Right lobe of liver (tissue), 6 donors: ENCODE data around the gene UGT8. TPM values are rescaled to one million over a fixed set of nuclear protein-coding genes. Genes with fewer than 3 reads are reported as not detected.

Source experiments
- ATAC-seq, 4 donors: fragments of 200-7000 bp; cut with Tn5 transposase; one replicate each; pipeline ENCODE4 v1.9.1; 2020; ENCODE audit warnings: mild to moderate bottlenecking in 4 of 4, moderate library complexity in 4 of 4
- DNase-seq, 3 donors: peaks; one replicate each; pipeline ENCODE4 v3.0.0-alpha.2; 2020
- H3K27ac ChIP-seq, 3 donors: fragments of 200-600 bp; one replicate each; pipeline ENCODE4 v1.8.0; 2022
- H3K27me3 ChIP-seq, 2 donors: fragments of 200-600 bp; one replicate each; pipeline ENCODE4 v1.8.0; 2022
- H3K36me3 ChIP-seq, 4 donors: fragments of 200-600 bp; sonication (generic) in 1 of 4; one replicate each; pipeline versions ENCODE4 v1.5.1 to v1.8.0; 2017 to 2022; ENCODE audit warnings: control low read depth in 1 of 4
- H3K4me1 ChIP-seq, 4 donors: fragments of 200-600 bp; sonication (generic) in 1 of 4; one replicate each; pipeline versions ENCODE4 v1.5.1 to v1.8.0; 2017 to 2022; ENCODE audit warnings: control low read depth in 1 of 4
- H3K4me3 ChIP-seq, 3 donors: fragments of 200-600 bp; one replicate each; pipeline ENCODE4 v1.8.0; 2022
- H3K9me3 ChIP-seq, 4 donors: fragments of 200-600 bp; sonication (generic) in 1 of 4; one replicate each; pipeline versions ENCODE4 v1.5.1 to v1.8.0; 2017 to 2022; ENCODE audit warnings: control low read depth in 1 of 4
- CTCF ChIP-seq, 4 donors: fragments of 200-600 bp in 3 of 4; fragments of 450-650 bp in 1 of 4; IDR thresholded peaks; one replicate each; pipeline versions ENCODE4 v1.5.1 to v1.8.0; 2016 to 2022; ENCODE audit warnings: antibody characterized with exemption in 4 of 4, mild to moderate bottlenecking in 2 of 4
- POLR2A ChIP-seq: fragments of 450-650 bp; IDR thresholded peaks from one replicate; pipeline ENCODE4 v1.6.1; 2017; ENCODE audit warnings: antibody characterized with exemption, mild to moderate bottlenecking
- WGBS: methylation state at CpG from one replicate; pipeline ENCODE4 v1.1.6; 2018; ENCODE audit warnings: low coverage, low lambda C conversion rate; ENCODE audit not compliant: insufficient coverage; ENCODE audit errors: missing lambda C conversion rate; 5-methylcytosine and 5-hydroxymethylcytosine counted together
- intact Hi-C, 2 donors: fragments of 100-400 bp; cut with DNase I; formaldehyde crosslinking; loops; one replicate each; pipeline versions ENCODE4 v1.11.2 to v1.14.1; 2022
- total RNA-seq, 6 experiments: library from RNA; depleted of rRNA in 2 of 6; stranded (reverse); fragments of >200 nt in 2 of 6; fragmentation: NEBNext Ultra II Directional in 3 of 6; extraction: Animal tissue kit (Norgen Biotek cat#: 25700) in 3 of 6; gene quantifications; one replicate each; pipeline versions ENCODE4 v1.1.0 to v1.2.4, GENCODE V29; 2016 to 2023
- donor health status: DM: no; HTN: yes; CAD: no.
- donor health status: DM: no; HTN: no; CAD: no.
- donor health status: DM: no; HTN: no; CAD: no.
- donor health status: DM: no; HTN: yes; CAD: no.
- donor health status: DM: no; HTN: yes; CAD: no.

Gene UGT8
- total RNA-seq, 6 experiments from 2014 or later: 1.0 TPM; not detected in 5

DNA sequence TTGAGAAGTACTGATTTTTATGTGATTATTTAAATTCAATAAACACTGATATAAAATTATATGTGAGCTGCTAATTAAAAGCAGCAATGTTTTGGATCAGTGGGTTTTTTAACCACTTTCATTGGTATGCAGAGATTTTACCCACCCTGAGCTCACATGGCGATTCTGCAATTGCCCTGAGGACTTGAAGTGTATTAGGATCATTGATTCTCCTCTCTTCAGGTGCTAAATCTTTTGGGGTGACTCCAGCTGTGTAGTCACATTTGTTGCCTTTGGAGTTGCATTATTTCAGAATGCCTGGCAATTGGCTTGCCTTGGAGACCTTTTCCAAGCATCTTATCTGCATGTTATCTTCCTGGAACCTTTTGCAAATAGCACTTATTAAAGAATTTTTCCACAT is 51.3 kb downstream of the UGT8 start:
- H3K9me3 ChIP-seq: no peaks in the 10 kb centered on the region
- DNase-seq (no peak), ATAC-seq (no peak)
- 38% methylated on average over 1 of the region's 1 CpG for WGBS
- H3K4me1 ChIP-seq: no peaks in the 10 kb centered on the region
- H3K36me3 ChIP-seq: no peaks in the 10 kb centered on the region
- no peak for TF ChIP-seq CTCF (IDR thresholded peaks at IDR 0.05)
- no peak for TF ChIP-seq POLR2A
- H3K27ac ChIP-seq: no peak overlapping the region
- no peaks in the 10 kb centered on the region for H3K27me3 ChIP-seq
- intact Hi-C loops: no loop called here
- H3K4me3 ChIP-seq: no peak overlapping the region

GRCh38 chr4:114653675-114654074 is 55.1 kb downstream of the UGT8 start:
- no peaks in the 10 kb centered on the region for H3K9me3 ChIP-seq
- ATAC-seq: no peak

DNA sequence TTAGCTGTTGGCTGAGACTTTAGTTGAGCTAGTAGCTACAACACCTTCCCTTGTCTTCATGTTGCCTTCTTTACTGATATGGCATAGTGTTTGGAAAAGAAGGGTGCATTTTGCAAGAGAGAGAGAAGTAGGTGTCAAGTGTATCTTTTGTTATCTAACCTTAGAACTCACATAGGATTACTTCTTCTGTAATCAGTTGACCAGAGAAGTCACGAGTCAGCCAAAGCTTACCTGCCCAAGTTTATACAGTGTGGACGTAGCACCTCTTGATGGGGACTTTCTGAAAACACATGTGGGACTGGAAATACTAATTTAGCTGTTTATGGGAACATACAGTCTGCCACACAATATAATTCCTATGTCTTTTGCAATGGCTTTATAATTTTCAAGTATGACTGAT is 56.0 kb downstream of the UGT8 start:
- no peak for TF ChIP-seq POLR2A
- TF ChIP-seq CTCF (IDR thresholded peaks at IDR 0.05): no peak
- Histone ChIP-seq H3K4me3 (no peak overlapping the region), H3K36me3 (no peaks in the 10 kb centered on the region), H3K27ac (no peak overlapping the region), H3K9me3 (no peaks in the 10 kb centered on the region), H3K27me3 (no peaks in the 10 kb centered on the region), H3K4me1 (no peaks in the 10 kb centered on the region)
- WGBS: 22% methylated on average over 1 of the region's 2 CpGs
- ATAC-seq: no peak
- intact Hi-C loops: no loop called here
- no peak for DNase-seq

More at GRCh38 chr4:114653675-114654074, 55.1 kb downstream of the UGT8 start:
- no peaks in the 10 kb centered on the region for H3K27me3 ChIP-seq
- intact Hi-C loops: no loop called here
- no peak overlapping the region for H3K27ac ChIP-seq
- H3K36me3 ChIP-seq: no peaks in the 10 kb centered on the region
- H3K4me1 ChIP-seq: no peaks in the 10 kb centered on the region
- no peak for DNase-seq
- WGBS: 85% methylated on average over 1 of the region's 1 CpG
- no peak overlapping the region for H3K4me3 ChIP-seq
- no peak for TF ChIP-seq CTCF (IDR thresholded peaks at IDR 0.05)
- no peak for TF ChIP-seq POLR2A

- Histone ChIP-seq H3K27me3 (no peaks in the 10 kb centered on the region), H3K27ac (no peak overlapping the region), H3K36me3 (no peaks in the 10 kb centered on the region), H3K4me3 (no peak overlapping the region), H3K4me1 (no peaks in the 10 kb centered on the region), H3K9me3 (no peaks in the 10 kb centered on the region)
- DNase-seq (no peak), ATAC-seq (no peak)
- TF ChIP-seq POLR2A: no peak
- TF ChIP-seq CTCF (IDR thresholded peaks at IDR 0.05): no peak
- intact Hi-C loops: no loop called here
These were observed 59.6 kb downstream of the UGT8 start for GRCh38 chr4:114658179-114658578.

- Histone ChIP-seq H3K27ac (no peak overlapping the region), H3K36me3 (no peaks in the 10 kb centered on the region), H3K27me3 (no peaks in the 10 kb centered on the region), H3K4me3 (no peak overlapping the region), H3K9me3 (no peaks in the 10 kb centered on the region), H3K4me1 (no peaks in the 10 kb centered on the region)
- 68% methylated on average over 4 of the region's 4 CpGs for WGBS
- DNase-seq (no peak), ATAC-seq (no peak)
- TF ChIP-seq POLR2A (no peak), CTCF (IDR thresholded peaks at IDR 0.05) (no peak)
- intact Hi-C loops: no loop called here
These were observed 60.2 kb downstream of the UGT8 start for GRCh38 chr4:114658776-114659175.
